Fibroblast of lung (primary cell): ENCODE measurements around the gene PTEN. TPM values are rescaled to one million over a fixed set of nuclear protein-coding genes. Genes with fewer than 3 reads are reported as not detected.

Experiments
- DNase-seq, 2 donors: peaks; one replicate each; pipeline versions ENCODE4 v3.0.0 to v3.0.0-alpha.2; 2010; ENCODE audit warnings: low read depth in 2 of 2
- H2AFZ ChIP-seq: 2 replicates; pipeline ENCODE4 v1.5.1; 2012; ENCODE audit warnings: low read length, control low read depth, inconsistent platforms
- H3K27ac ChIP-seq: 2 replicates; pipeline ENCODE4 v1.5.1; 2011; ENCODE audit warnings: low read length, control low read depth; ENCODE audit not compliant: insufficient read depth
- H3K27me3 ChIP-seq: 2 replicates; pipeline ENCODE4 v1.5.1; 2011; ENCODE audit warnings: mild to moderate bottlenecking, low read length; ENCODE audit not compliant: control insufficient read depth, insufficient read depth
- H3K36me3 ChIP-seq: 2 replicates; pipeline ENCODE4 v1.5.1; 2011; ENCODE audit warnings: low read length; ENCODE audit not compliant: control insufficient read depth, insufficient read depth
- H3K4me1 ChIP-seq: 2 replicates; pipeline ENCODE4 v1.5.1; 2011; ENCODE audit warnings: low read length; ENCODE audit not compliant: control insufficient read depth, insufficient read depth; ENCODE audit errors: extremely low read depth
- H3K4me2 ChIP-seq: 2 replicates; pipeline ENCODE4 v1.5.1; 2011; ENCODE audit warnings: low read length, control low read depth; ENCODE audit not compliant: insufficient read depth; ENCODE audit errors: extremely low read depth
- H3K4me3 ChIP-seq, 4 experiments: fragments of 200-600 bp in 1 of 4; sonication (generic) in 1 of 4; replicated peaks in 1 of 4; 2 replicates each; pipeline ENCODE4 v1.5.1; 2011 to 2016; ENCODE audit warnings: low read length in 4 of 4, low read depth in 3 of 4, mild to moderate bottlenecking in 3 of 4, control low read depth in 2 of 4, inconsistent platforms in 1 of 4, mixed read lengths in 1 of 4; ENCODE audit not compliant: insufficient read depth in 1 of 4; ENCODE audit errors: control extremely low read depth in 1 of 4
- H3K79me2 ChIP-seq: 2 replicates; pipeline ENCODE4 v1.5.1; 2012; ENCODE audit warnings: mild to moderate bottlenecking, low read length, inconsistent platforms; ENCODE audit not compliant: control insufficient read depth, insufficient read depth
- H3K9ac ChIP-seq: 2 replicates; pipeline ENCODE4 v1.5.1; 2011; ENCODE audit warnings: mild to moderate bottlenecking, low read length, control low read depth; ENCODE audit not compliant: insufficient read depth
- H3K9me3 ChIP-seq: 2 replicates; pipeline ENCODE4 v1.5.1; 2012; ENCODE audit warnings: low read depth, low read length; ENCODE audit not compliant: control insufficient read depth, insufficient read depth
- H4K20me1 ChIP-seq: 2 replicates; pipeline ENCODE4 v1.5.1; 2011; ENCODE audit warnings: low read length; ENCODE audit not compliant: control insufficient read depth, insufficient read depth; ENCODE audit errors: extremely low read depth
- EZH2 ChIP-seq: IDR thresholded peaks from 2 replicates; pipeline ENCODE4 v1.5.1; 2012; ENCODE audit warnings: low read length, control low read depth, mild to moderate bottlenecking; ENCODE audit errors: missing control alignments
- polyA plus RNA-seq, 2 donors: library from polyadenylated mRNA; depleted of rRNA in 1 of 2; stranded (reverse) in 1 of 2; unstranded in 1 of 2; fragments of >200 nt; gene quantifications; 2 replicates each; pipeline ENCODE4 v1.2.1, GENCODE V29; 2011 to 2012; ENCODE audit warnings: missing spikeins in 1 of 2
- total RNA-seq: library from RNA; depleted of rRNA; stranded (reverse); fragments of >200 nt; gene quantifications from 2 replicates; pipeline ENCODE4 v1.2.1, GENCODE V29; 2014
- TF ChIP-seq, protein P1 (sequence below), 2 donors: IDR thresholded peaks in 1 of 2; conservative IDR thresholded peaks in 1 of 2; 1 replicate in 1 of 2; 2 replicates in 1 of 2; pipeline ENCODE4 v1.5.1; 2011 to 2012; ENCODE audit warnings: low read length in 2 of 2, control low read depth in 1 of 2, inconsistent platforms in 1 of 2, low read depth in 1 of 2, mild to moderate bottlenecking in 1 of 2

The PTEN gene
- total and polyA plus RNA-seq, 2 donors (not counting 1 experiment from before 2014, with no cell fraction given), result 60.2 to 200 TPM

DNA sequence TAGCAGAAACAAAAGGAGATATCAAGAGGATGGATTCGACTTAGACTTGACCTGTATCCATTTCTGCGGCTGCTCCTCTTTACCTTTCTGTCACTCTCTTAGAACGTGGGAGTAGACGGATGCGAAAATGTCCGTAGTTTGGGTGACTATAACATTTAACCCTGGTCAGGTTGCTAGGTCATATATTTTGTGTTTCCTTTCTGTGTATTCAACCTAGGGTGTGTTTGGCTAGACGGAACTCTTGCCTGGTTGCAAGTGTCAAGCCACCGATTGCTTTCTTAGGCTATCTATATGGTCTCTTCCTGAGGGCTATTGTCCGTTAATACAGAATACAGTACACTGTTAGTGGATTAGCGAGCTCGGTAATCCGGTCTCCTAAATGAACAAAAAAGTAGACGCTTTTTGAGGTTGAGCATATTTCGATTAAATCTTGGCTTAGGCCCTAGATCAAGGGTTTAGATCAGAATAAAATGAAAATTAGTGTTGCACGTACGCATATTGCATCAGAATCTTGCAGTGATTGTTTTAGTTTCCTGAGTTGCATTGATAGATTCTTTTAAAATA is 1.2 kb downstream of the PTEN start:
- no peaks in the 10 kb centered on the region for H3K9me3 ChIP-seq
- no peaks in the 10 kb centered on the region for H3K36me3 ChIP-seq
- peaks cover 65% of the 10 kb centered on the region for H3K79me2 ChIP-seq
- H4K20me1 ChIP-seq, result peaks cover 10% of the 10 kb centered on the region
- peak overlapping the region; percentile 84 to 98 (median 88) for H3K4me3 ChIP-seq
- DNase-seq, result no peak
- no peaks in the 10 kb centered on the region for H3K27me3 ChIP-seq
- peaks cover 3% of the 10 kb centered on the region for H3K4me1 ChIP-seq
- no peak for TF ChIP-seq EZH2
- TF ChIP-seq, protein P1, sequence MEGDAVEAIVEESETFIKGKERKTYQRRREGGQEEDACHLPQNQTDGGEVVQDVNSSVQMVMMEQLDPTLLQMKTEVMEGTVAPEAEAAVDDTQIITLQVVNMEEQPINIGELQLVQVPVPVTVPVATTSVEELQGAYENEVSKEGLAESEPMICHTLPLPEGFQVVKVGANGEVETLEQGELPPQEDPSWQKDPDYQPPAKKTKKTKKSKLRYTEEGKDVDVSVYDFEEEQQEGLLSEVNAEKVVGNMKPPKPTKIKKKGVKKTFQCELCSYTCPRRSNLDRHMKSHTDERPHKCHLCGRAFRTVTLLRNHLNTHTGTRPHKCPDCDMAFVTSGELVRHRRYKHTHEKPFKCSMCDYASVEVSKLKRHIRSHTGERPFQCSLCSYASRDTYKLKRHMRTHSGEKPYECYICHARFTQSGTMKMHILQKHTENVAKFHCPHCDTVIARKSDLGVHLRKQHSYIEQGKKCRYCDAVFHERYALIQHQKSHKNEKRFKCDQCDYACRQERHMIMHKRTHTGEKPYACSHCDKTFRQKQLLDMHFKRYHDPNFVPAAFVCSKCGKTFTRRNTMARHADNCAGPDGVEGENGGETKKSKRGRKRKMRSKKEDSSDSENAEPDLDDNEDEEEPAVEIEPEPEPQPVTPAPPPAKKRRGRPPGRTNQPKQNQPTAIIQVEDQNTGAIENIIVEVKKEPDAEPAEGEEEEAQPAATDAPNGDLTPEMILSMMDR (conservative IDR thresholded peaks at IDR 0.05 in 1 of 2, IDR thresholded peaks at IDR 0.05 in 1 of 2; ENCODE audit: low read depth in 1 of 2, low read length in 2 of 2), result no peak
- no peak overlapping the region for H2AFZ ChIP-seq
- H3K27ac ChIP-seq, result peak overlapping the region; percentile 59
- H3K9ac ChIP-seq, result peak overlapping the region; percentile 64
- H3K4me2 ChIP-seq, result peak overlapping the region; percentile 36

DNA sequence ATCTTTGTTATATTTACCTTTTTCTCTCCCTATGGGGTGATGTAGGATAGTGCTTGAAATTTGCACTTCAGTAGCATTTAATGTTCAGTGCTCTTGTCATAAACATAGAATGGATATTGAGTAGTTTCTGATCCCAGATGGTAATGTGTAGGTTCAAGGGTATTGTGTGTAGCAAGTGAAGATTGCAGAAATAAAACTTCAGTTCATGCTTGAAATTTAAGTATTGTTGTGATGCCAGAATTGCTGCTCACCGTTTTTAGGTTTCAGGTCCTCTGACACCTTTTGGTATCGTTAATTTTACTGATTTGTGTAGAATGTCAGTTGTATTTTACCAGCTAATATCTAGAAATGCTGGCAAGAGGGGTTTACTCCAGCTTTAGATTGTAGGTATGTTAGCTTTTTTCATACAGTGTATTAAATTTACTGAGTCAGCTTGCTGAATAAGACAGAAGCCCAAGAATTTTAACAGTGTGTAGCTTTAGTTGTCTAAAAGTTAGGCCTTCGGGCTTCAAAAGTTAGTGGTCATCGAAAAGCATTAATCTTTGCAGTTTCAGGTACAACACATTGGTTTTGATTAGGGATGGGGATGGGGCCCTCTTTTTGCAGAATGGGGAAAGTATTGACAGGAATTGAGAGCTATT is 1.9 kb downstream of the PTEN start:
- H3K9me3 ChIP-seq, result no peaks in the 10 kb centered on the region
- TF ChIP-seq EZH2, result no peak
- TF ChIP-seq, protein P1 (conservative IDR thresholded peaks at IDR 0.05 in 1 of 2, IDR thresholded peaks at IDR 0.05 in 1 of 2; ENCODE audit: low read depth in 1 of 2, low read length in 2 of 2), result no peak
- H3K4me1 ChIP-seq, result peaks cover 3% of the 10 kb centered on the region
- peak overlapping the region; percentile 91 for H3K4me2 ChIP-seq
- H3K4me3 ChIP-seq, result peak overlapping the region; percentile 84 to 98 (median 88)
- no peaks in the 10 kb centered on the region for H3K27me3 ChIP-seq
- peaks cover 73% of the 10 kb centered on the region for H3K79me2 ChIP-seq
- H3K36me3 ChIP-seq, result no peaks in the 10 kb centered on the region
- H3K9ac ChIP-seq, result peak overlapping the region; percentile 64
- peaks cover 10% of the 10 kb centered on the region for H4K20me1 ChIP-seq
- peak in 1 of 2 donors; percentile 12 for DNase-seq
- peak overlapping the region; percentile 59 for H3K27ac ChIP-seq
- H2AFZ ChIP-seq, result no peak overlapping the region

DNA sequence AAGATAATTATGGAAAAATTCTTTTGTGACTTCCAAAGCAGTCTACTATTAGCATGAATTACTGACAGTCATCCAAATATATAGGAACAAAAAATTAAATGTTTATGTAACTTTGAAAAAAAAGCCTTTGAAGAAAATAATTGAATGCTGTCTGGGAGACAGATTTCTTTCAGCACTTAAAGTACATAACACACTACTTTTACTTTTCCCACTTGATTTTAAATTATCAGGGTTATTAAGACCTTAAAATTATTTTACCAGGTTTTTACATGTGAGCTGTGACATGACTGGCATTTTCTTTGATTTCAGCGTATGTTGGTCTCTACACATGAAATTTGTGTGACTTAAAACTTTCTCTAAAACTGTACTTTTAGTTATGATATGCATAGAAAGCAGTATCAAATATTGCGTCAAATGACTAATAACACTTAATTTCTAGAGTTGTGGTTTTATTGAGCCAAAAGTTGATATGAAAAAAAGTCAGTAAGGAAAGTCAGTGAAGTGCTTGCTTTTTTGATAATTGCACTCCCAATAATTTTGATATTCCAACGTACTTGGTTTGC is 3.1 kb downstream of the PTEN start:
- no peaks in the 10 kb centered on the region for H3K36me3 ChIP-seq
- peaks cover 3% of the 10 kb centered on the region for H3K4me1 ChIP-seq
- H2AFZ ChIP-seq, result no peak overlapping the region
- H4K20me1 ChIP-seq, result peaks cover 10% of the 10 kb centered on the region
- no peak for TF ChIP-seq EZH2
- TF ChIP-seq, protein P1 (conservative IDR thresholded peaks at IDR 0.05 in 1 of 2, IDR thresholded peaks at IDR 0.05 in 1 of 2; ENCODE audit: low read depth in 1 of 2, low read length in 2 of 2), result no peak
- H3K9ac ChIP-seq, result peak overlapping the region; percentile 27
- H3K27ac ChIP-seq, result peak overlapping the region; percentile 38
- H3K9me3 ChIP-seq, result no peaks in the 10 kb centered on the region
- peak overlapping the region; percentile 84 to 98 (median 88) for H3K4me3 ChIP-seq
- peak overlapping the region; percentile 91 for H3K4me2 ChIP-seq
- peaks cover 84% of the 10 kb centered on the region for H3K79me2 ChIP-seq
- H3K27me3 ChIP-seq, result no peaks in the 10 kb centered on the region
- no peak for DNase-seq
